ENCODE data around the gene CCKAR. TPM values are rescaled to one million over a fixed set of nuclear protein-coding genes. Genes with fewer than 3 reads are reported as not detected.

CCKAR gene
- total and polyA plus RNA-seq, 2 donors, result 0.05 to 0.09 TPM

DNA sequence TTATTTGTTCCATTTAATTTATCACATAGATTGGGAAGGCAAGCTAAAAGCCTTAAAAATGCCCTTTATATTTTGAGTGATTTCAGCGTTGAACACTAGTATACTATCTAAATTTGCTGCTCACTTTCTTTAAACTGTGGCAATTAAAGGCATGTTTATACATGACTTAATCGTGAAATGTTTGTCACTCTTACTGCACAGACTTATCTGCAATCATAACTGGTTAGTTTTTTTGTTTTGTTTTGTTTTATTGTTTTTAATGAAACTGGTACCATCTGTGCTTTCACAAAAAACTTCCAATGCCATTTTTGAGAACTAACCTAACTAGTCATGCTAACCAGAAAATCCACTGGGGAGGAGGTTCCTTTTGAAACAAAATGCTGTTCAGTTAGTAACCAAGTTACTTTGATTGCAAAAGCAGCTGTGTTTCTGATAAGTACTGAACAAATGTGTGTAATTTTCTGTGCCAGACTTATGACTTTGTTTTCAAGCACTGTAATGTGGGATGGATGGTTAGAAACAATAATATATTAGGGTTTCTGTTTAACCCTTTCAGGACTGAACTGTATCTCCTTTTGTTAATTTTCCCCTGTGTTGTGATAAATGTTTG is 56.1 kb downstream of the CCKAR start:
- WGBS, result 95% methylated on average over 2 of the region's 2 CpGs

DNA sequence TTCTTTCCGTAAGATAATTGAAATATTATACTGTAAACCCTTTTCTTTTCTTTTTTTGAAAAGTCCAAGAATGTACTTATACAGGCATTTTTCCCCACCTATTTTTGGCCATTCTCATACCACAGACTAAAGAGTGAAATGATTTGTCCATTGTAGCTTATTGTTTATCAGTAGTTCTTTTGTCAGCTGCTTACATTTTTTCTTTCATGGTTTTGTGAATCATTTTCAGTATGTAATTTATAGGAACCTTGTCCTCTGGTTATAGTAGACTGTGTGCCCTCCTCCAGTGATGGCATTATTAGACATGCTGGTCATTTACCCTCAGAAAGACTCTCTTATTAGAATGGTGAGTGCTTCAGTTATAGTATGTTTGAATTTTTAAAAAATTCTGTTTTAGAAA is 56.7 kb downstream of the CCKAR start:
- no peaks in the 10 kb centered on the region for H3K27me3 ChIP-seq (ENCODE audit: control insufficient read depth in 2 of 2, insufficient read depth in 1 of 2, low read length in 1 of 2)
- H3K4me3 ChIP-seq (ENCODE audit: low read length in 2 of 2), result no peak overlapping the region
- H3K27ac ChIP-seq (ENCODE audit: low read depth in 1 of 2, low read length in 1 of 2), result no peak overlapping the region
- H3K4me1 ChIP-seq (ENCODE audit: control insufficient read depth in 2 of 2, insufficient read depth in 2 of 2, low read length in 2 of 2), result no peaks in the 10 kb centered on the region
- DNase-seq (ENCODE audit: low read depth in 6 of 9, low spot score in 9 of 9), result no peak
- peaks cover 7 to 18% of the 10 kb centered on the region in 2 donors for H3K36me3 ChIP-seq (ENCODE audit: control insufficient read depth in 2 of 2, insufficient read depth in 2 of 2, low read length in 1 of 2)
- H3K9me3 ChIP-seq (ENCODE audit: control insufficient read depth in 2 of 2, insufficient read depth in 1 of 2, low read length in 1 of 2), result no peaks in the 10 kb centered on the region
- 96% methylated on average over 1 of the region's 1 CpG for WGBS

More for the DNA sequence above, 56.1 kb downstream of the CCKAR start:
- Histone ChIP-seq H3K36me3 (ENCODE audit: control insufficient read depth in 2 of 2, insufficient read depth in 2 of 2, low read length in 1 of 2) (peaks cover 7 to 18% of the 10 kb centered on the region in 2 donors), H3K27me3 (ENCODE audit: control insufficient read depth in 2 of 2, insufficient read depth in 1 of 2, low read length in 1 of 2) (no peaks in the 10 kb centered on the region), H3K4me1 (ENCODE audit: control insufficient read depth in 2 of 2, insufficient read depth in 2 of 2, low read length in 2 of 2) (no peaks in the 10 kb centered on the region), H3K9me3 (ENCODE audit: control insufficient read depth in 2 of 2, insufficient read depth in 1 of 2, low read length in 1 of 2) (no peaks in the 10 kb centered on the region), H3K4me3 (ENCODE audit: low read length in 2 of 2) (no peak overlapping the region), H3K27ac (ENCODE audit: low read depth in 1 of 2, low read length in 1 of 2) (no peak overlapping the region)
- no peak for DNase-seq (ENCODE audit: low read depth in 6 of 9, low spot score in 9 of 9)

DNA sequence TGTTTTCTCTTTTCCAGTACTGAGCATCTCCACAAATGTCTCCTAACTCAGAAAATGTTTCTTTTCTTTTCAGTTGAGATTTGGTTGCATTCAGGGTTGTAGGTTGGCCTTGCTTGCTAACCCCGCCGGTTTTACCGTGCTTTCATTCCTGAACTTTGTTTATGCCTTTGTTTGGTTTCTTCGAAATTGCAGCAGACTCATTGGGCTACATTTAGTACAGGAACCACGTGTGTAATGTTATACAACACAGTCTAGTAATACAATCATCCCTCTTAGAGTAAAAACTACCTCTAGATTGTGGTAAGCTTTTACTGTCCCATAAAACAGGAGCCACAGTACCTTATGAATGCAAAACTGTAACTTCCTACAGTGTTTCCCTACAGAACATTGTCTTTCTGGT is 57.9 kb downstream of the CCKAR start:
- no peaks in the 10 kb centered on the region for H3K9me3 ChIP-seq (ENCODE audit: control insufficient read depth in 2 of 2, insufficient read depth in 1 of 2, low read length in 1 of 2)
- H3K4me3 ChIP-seq (ENCODE audit: low read length in 2 of 2), result no peak overlapping the region
- H3K4me1 ChIP-seq (ENCODE audit: control insufficient read depth in 2 of 2, insufficient read depth in 2 of 2, low read length in 2 of 2), result peaks cover 0 to under 1% of the 10 kb centered on the region in 2 donors
- no peak overlapping the region for H3K27ac ChIP-seq (ENCODE audit: low read depth in 1 of 2, low read length in 1 of 2)
- 93% methylated on average over 5 of the region's 5 CpGs for WGBS
- H3K36me3 ChIP-seq (ENCODE audit: control insufficient read depth in 2 of 2, insufficient read depth in 2 of 2, low read length in 1 of 2), result peaks cover 7 to 18% of the 10 kb centered on the region in 2 donors
- no peaks in the 10 kb centered on the region for H3K27me3 ChIP-seq (ENCODE audit: control insufficient read depth in 2 of 2, insufficient read depth in 1 of 2, low read length in 1 of 2)
- DNase-seq (ENCODE audit: low read depth in 6 of 9, low spot score in 9 of 9), result no peak

- Histone ChIP-seq H3K9me3 (ENCODE audit: control insufficient read depth in 2 of 2, insufficient read depth in 1 of 2, low read length in 1 of 2) (no peaks in the 10 kb centered on the region), H3K36me3 (ENCODE audit: control insufficient read depth in 2 of 2, insufficient read depth in 2 of 2, low read length in 1 of 2) (peaks cover 7 to 20% of the 10 kb centered on the region in 2 donors), H3K4me1 (ENCODE audit: control insufficient read depth in 2 of 2, insufficient read depth in 2 of 2, low read length in 2 of 2) (peaks cover 0 to 2% of the 10 kb centered on the region in 2 donors), H3K27me3 (ENCODE audit: control insufficient read depth in 2 of 2, insufficient read depth in 1 of 2, low read length in 1 of 2) (no peaks in the 10 kb centered on the region), H3K4me3 (ENCODE audit: low read length in 2 of 2) (no peak overlapping the region), H3K27ac (ENCODE audit: low read depth in 1 of 2, low read length in 1 of 2) (no peak overlapping the region)
- WGBS, result 96% methylated on average over 2 of the region's 2 CpGs
- DNase-seq (ENCODE audit: low read depth in 6 of 9, low spot score in 9 of 9), result no peak
These were observed 58.7 kb downstream of the CCKAR start for GRCh38 chr4:26431461-26432180.

Other genes starting within 250 kb of the CCKAR start
- 42.1 TPM for gene RBPJ, start 169.5 kb downstream of the CCKAR start, total RNA-seq
- gene RBPJ, start 169.5 kb downstream of the CCKAR start, polyA plus RNA-seq, result 46.8 TPM
- gene TBC1D19, start 93.6 kb upstream of the CCKAR start, total RNA-seq, result 43.3 TPM
- gene TBC1D19, start 93.6 kb upstream of the CCKAR start, polyA plus RNA-seq, result 9.7 TPM

Data from thymus (tissue), 11 donors.